Measurements from ENCODE around the gene UFSP1. TPM values are rescaled to one million over a fixed set of nuclear protein-coding genes. Genes with fewer than 3 reads are reported as not detected.
A peak's percentile ranks its signal among the peaks of the same experiment; 100 is the strongest.
"Not testable (repeated sequence)": the region's sequence is repeated elsewhere in the genome, so short reads cannot be mapped to it uniquely, and the experiment has no call there.

UFSP1 gene
- total RNA-seq, 1 experiment from 2014 or later, result 2.8 TPM

DNA sequence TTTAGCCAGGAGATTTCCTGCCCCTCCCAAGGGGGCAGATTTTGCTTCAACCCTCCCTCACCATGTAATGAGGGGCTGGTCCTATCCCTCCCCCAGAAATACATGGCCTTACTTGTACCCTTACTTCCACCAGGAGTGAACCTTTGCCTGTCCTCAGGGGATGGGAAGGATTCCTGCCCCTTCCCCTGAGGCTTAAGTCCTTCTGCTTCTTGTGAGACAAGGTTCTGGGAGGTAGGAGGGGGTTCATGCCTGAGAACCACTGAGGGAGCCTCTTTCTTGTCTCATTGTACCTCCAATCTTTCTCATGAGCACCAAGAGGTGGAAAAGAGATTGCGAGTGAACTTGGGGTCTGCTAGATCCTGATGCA, 40.3 kb upstream of the UFSP1 start:
- TF ChIP-seq, protein P1, sequence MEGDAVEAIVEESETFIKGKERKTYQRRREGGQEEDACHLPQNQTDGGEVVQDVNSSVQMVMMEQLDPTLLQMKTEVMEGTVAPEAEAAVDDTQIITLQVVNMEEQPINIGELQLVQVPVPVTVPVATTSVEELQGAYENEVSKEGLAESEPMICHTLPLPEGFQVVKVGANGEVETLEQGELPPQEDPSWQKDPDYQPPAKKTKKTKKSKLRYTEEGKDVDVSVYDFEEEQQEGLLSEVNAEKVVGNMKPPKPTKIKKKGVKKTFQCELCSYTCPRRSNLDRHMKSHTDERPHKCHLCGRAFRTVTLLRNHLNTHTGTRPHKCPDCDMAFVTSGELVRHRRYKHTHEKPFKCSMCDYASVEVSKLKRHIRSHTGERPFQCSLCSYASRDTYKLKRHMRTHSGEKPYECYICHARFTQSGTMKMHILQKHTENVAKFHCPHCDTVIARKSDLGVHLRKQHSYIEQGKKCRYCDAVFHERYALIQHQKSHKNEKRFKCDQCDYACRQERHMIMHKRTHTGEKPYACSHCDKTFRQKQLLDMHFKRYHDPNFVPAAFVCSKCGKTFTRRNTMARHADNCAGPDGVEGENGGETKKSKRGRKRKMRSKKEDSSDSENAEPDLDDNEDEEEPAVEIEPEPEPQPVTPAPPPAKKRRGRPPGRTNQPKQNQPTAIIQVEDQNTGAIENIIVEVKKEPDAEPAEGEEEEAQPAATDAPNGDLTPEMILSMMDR (conservative IDR thresholded peaks at IDR 0.05), result no peak
- TF ChIP-seq EZH2 (IDR thresholded peaks at IDR 0.05; ENCODE audit: low read depth), result no peak
- CTCF ChIA-PET, result no interaction called here
- Histone ChIP-seq H3K27ac (peak overlapping the region; percentile 52), H4K20me1 (ENCODE audit: insufficient read depth) (no peaks in the 10 kb centered on the region), H3K79me2 (ENCODE audit: low read depth) (no peaks in the 10 kb centered on the region), H3K4me1 (replicated peaks; ENCODE audit: insufficient read depth) (peaks cover 24% of the 10 kb centered on the region), H3K4me3 (no peak overlapping the region), H3F3A (ENCODE audit: insufficient read depth, low read depth) (peaks cover 6% of the 10 kb centered on the region), H2AFZ (no peak overlapping the region), H3K36me3 (ENCODE audit: low read depth) (no peaks in the 10 kb centered on the region), H3K9me2 (ENCODE audit: insufficient read depth) (no peaks in the 10 kb centered on the region), H3K4me2 (peak overlapping the region; percentile 60), H3K9me3 (ENCODE audit: insufficient read depth, low read depth) (no peaks in the 10 kb centered on the region), H3K27me3 (ENCODE audit: insufficient read depth, low read depth) (no peaks in the 10 kb centered on the region)
- POLR2A ChIA-PET (ENCODE audit: unreplicated experiment), result no interaction called here
- DNase-seq, result peak in 1 of 2 experiments; percentile 54
- intact Hi-C loops (cut with micrococcal nuclease; ENCODE audit: unreplicated experiment), result no loop called here
- TSS peak; percentile 68 for BruUV-seq (replicated peaks)

DNA sequence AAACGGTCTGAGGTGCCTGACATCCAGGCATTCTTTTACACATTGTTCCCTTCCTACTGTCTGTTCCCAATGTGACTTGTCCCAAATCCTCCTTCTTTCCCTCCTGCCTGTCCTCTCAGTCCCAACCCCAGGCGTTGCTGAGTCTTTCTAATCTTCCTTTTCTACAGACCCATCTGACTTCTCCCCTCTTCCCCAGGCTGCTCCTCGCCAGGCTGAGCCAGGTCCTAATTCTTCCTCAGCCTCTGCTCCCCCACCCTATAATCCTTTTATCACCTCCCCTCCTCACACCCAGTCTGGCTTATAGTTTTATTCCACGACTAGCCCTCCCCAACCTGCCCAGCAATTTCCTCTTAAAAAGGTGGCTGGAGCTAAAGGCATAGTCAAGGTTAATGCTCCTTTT, 34.1 kb upstream of the UFSP1 start:
- DNase-seq; H3K4me3 ChIP-seq; H3K27me3 ChIP-seq (ENCODE audit: insufficient read depth, low read depth); H3K36me3 ChIP-seq (ENCODE audit: low read depth); CTCF ChIA-PET; H3F3A ChIP-seq (ENCODE audit: insufficient read depth, low read depth); H3K9me3 ChIP-seq (ENCODE audit: insufficient read depth, low read depth); H3K9me2 ChIP-seq (ENCODE audit: insufficient read depth); H4K20me1 ChIP-seq (ENCODE audit: insufficient read depth); H3K27ac ChIP-seq; H3K4me2 ChIP-seq; H2AFZ ChIP-seq; BruUV-seq (replicated peaks); H3K79me2 ChIP-seq (ENCODE audit: low read depth); POLR2A ChIA-PET (ENCODE audit: unreplicated experiment); intact Hi-C loops (cut with micrococcal nuclease; ENCODE audit: unreplicated experiment); H3K4me1 ChIP-seq (replicated peaks; ENCODE audit: insufficient read depth): not testable (repeated sequence)

GRCh38 chr7:100921039-100921438, 31.5 kb upstream of the UFSP1 start:
- no peaks in the 10 kb centered on the region for H3K36me3 ChIP-seq (ENCODE audit: low read depth)
- H3K4me1 ChIP-seq (replicated peaks; ENCODE audit: insufficient read depth), result no peaks in the 10 kb centered on the region
- no peaks in the 10 kb centered on the region for H3F3A ChIP-seq (ENCODE audit: insufficient read depth, low read depth)
- BruUV-seq (replicated peaks), result no TSS peak
- intact Hi-C loops (cut with micrococcal nuclease; ENCODE audit: unreplicated experiment), result no loop called here
- TF ChIP-seq, protein P1 (conservative IDR thresholded peaks at IDR 0.05), result no peak
- no peak for TF ChIP-seq EZH2 (IDR thresholded peaks at IDR 0.05; ENCODE audit: low read depth)
- no peaks in the 10 kb centered on the region for H3K9me2 ChIP-seq (ENCODE audit: insufficient read depth)
- H3K9me3 ChIP-seq (ENCODE audit: insufficient read depth, low read depth), result no peaks in the 10 kb centered on the region
- H3K27me3 ChIP-seq (ENCODE audit: insufficient read depth, low read depth), result no peaks in the 10 kb centered on the region
- H4K20me1 ChIP-seq (ENCODE audit: insufficient read depth), result no peaks in the 10 kb centered on the region
- no peak overlapping the region for H3K4me3 ChIP-seq
- CTCF ChIA-PET, result no interaction called here
- no peak for DNase-seq
- POLR2A ChIA-PET (ENCODE audit: unreplicated experiment), result interaction anchor here (0.6 kb wide), 1 partner anchor 11 kb away, joined by 5 read pairs; no protein-coding TSS in a partner anchor
- no peaks in the 10 kb centered on the region for H3K79me2 ChIP-seq (ENCODE audit: low read depth)
- no peak overlapping the region for H3K27ac ChIP-seq
- H2AFZ ChIP-seq, result no peak overlapping the region
- no peak overlapping the region for H3K4me2 ChIP-seq

DNA sequence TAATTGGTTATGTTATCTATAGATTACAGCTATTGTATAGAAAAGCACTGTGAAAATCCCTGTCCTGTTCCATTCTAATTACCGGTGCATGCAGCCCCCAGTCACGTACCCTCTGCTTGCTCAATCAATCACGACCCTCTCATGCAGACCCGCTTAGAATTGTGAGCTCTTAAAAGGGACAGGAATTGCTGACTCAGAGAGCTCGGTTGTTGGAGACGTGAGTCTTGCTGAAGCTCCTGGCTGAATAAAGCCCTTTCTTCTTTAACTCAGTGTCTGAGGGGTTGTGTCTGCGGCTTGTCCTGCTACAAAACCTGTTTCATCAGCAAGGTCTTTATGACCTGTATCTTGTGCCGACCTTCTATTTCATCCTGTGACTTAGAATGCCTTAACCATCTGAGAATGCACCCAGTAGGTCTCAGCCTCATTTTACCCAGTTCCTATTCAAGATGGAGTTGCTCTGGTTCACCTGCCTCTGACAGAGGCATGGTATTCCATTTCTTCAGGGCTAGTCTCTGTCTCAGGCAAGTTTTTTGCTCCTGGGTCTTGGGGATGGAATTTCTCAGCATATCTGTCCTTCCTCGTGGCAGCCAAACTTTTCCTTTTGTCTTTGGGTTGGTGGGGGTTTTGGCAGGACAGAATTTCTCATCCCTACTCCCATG, 30.4 kb upstream of the UFSP1 start:
- BruUV-seq (replicated peaks); H2AFZ ChIP-seq; H3K27me3 ChIP-seq (ENCODE audit: insufficient read depth, low read depth); H3K27ac ChIP-seq; H3K4me2 ChIP-seq; CTCF ChIA-PET; H4K20me1 ChIP-seq (ENCODE audit: insufficient read depth); H3K36me3 ChIP-seq (ENCODE audit: low read depth); intact Hi-C loops (cut with micrococcal nuclease; ENCODE audit: unreplicated experiment); H3K79me2 ChIP-seq (ENCODE audit: low read depth); H3F3A ChIP-seq (ENCODE audit: insufficient read depth, low read depth); H3K9me3 ChIP-seq (ENCODE audit: insufficient read depth, low read depth); H3K4me3 ChIP-seq; POLR2A ChIA-PET (ENCODE audit: unreplicated experiment); DNase-seq; H3K9me2 ChIP-seq (ENCODE audit: insufficient read depth); H3K4me1 ChIP-seq (replicated peaks; ENCODE audit: insufficient read depth): not testable (repeated sequence)

GRCh38 chr7:100919335-100919734, 29.8 kb upstream of the UFSP1 start:
- DNase-seq; H3K27ac ChIP-seq; H3K27me3 ChIP-seq (ENCODE audit: insufficient read depth, low read depth); H4K20me1 ChIP-seq (ENCODE audit: insufficient read depth); H3K36me3 ChIP-seq (ENCODE audit: low read depth); H3K9me2 ChIP-seq (ENCODE audit: insufficient read depth); BruUV-seq (replicated peaks); intact Hi-C loops (cut with micrococcal nuclease; ENCODE audit: unreplicated experiment); CTCF ChIA-PET; H3K9me3 ChIP-seq (ENCODE audit: insufficient read depth, low read depth); H2AFZ ChIP-seq; H3K4me3 ChIP-seq; H3K4me1 ChIP-seq (replicated peaks; ENCODE audit: insufficient read depth); H3K4me2 ChIP-seq; H3F3A ChIP-seq (ENCODE audit: insufficient read depth, low read depth); POLR2A ChIA-PET (ENCODE audit: unreplicated experiment); H3K79me2 ChIP-seq (ENCODE audit: low read depth): not testable (repeated sequence)
